SK-N-SH (cell line): ENCODE data around the gene FGD3. TPM values are rescaled to one million over a fixed set of nuclear protein-coding genes. Genes with fewer than 3 reads are reported as not detected.

Source experiments
- CTCF ChIA-PET: fragments of 300-600, 350-600 bp; formaldehyde crosslinking; extraction: SDS; loops from one replicate; lab custom pipeline; 2021; lab: Yijun Ruan, JAX
- POLR2A ChIA-PET: fragments of 350-600 bp; sonication (Branson Sonifier 250); formaldehyde crosslinking; extraction: SDS; loops from one replicate; lab custom pipeline; 2020; ENCODE audit warnings: antibody characterized with exemption, inconsistent platforms; lab: Yijun Ruan, JAX
- DNase-seq: peaks from one replicate; pipeline ENCODE4 v3.0.0; 2012
- H2AFZ ChIP-seq: fragments of 200-600 bp; sonication (generic); 2 replicates; pipeline ENCODE4 v1.8.1; 2016; ENCODE audit warnings: antibody characterized with exemption, mild to moderate bottlenecking, low read depth
- H3F3A ChIP-seq: fragments of 200-600 bp; sonication (generic); replicated peaks from 2 replicates; pipeline ENCODE3; 2016; ENCODE audit warnings: antibody characterized with exemption, mild to moderate bottlenecking; ENCODE audit not compliant: insufficient read depth
- H3K27ac ChIP-seq, 2 experiments: fragments of 200-500 bp in 1 of 2; fragments of 200-600 bp in 1 of 2; sonication (Bioruptor generic) in 1 of 2; sonication (generic), shearing (Covaris generic) in 1 of 2; 2 replicates each; pipeline versions ENCODE4 v1.5.1 to v1.6.1; 2014 to 2016; ENCODE audit warnings: low read depth in 2 of 2, inconsistent platforms in 1 of 2, low read length in 1 of 2, mild to moderate bottlenecking in 1 of 2, mixed read lengths in 1 of 2
- H3K27me3 ChIP-seq: fragments of 200-600 bp; sonication (generic), shearing (Covaris generic); 2 replicates; pipeline ENCODE4 v1.6.1; 2016; ENCODE audit warnings: mixed run types; ENCODE audit not compliant: insufficient read depth
- H3K36me3 ChIP-seq, 2 experiments: fragments of 200-500 bp in 1 of 2; fragments of 200-600 bp in 1 of 2; sonication (Bioruptor generic) in 1 of 2; sonication (generic) in 1 of 2; replicated peaks in 1 of 2; 2 replicates each; pipeline versions ENCODE3 to v1.5.1; 2014 to 2016; ENCODE audit warnings: low read length in 1 of 2, mild to moderate bottlenecking in 1 of 2; ENCODE audit not compliant: insufficient read depth in 2 of 2, control insufficient read depth in 1 of 2
- H3K4me1 ChIP-seq, 2 experiments: fragments of 200-500 bp in 1 of 2; fragments of 200-600 bp in 1 of 2; sonication (Bioruptor generic) in 1 of 2; sonication (generic), shearing (Covaris generic) in 1 of 2; 2 replicates each; pipeline versions ENCODE4 v1.5.1 to v1.6.1; 2014 to 2016; ENCODE audit warnings: low read depth in 1 of 2, low read length in 1 of 2, mixed run types in 1 of 2; ENCODE audit not compliant: insufficient read depth in 2 of 2, control insufficient read depth in 1 of 2
- H3K4me2 ChIP-seq: fragments of 200-600 bp; sonication (generic), shearing (Covaris generic); 2 replicates; pipeline ENCODE4 v1.6.1; 2017; ENCODE audit warnings: mixed run types
- H3K4me3 ChIP-seq, 2 experiments: fragments of 200-500 bp in 1 of 2; fragments of 200-600 bp in 1 of 2; sonication (Bioruptor generic) in 1 of 2; sonication (generic), shearing (Covaris generic) in 1 of 2; 2 replicates each; pipeline versions ENCODE4 v1.5.1 to v1.8.1; 2014 to 2016; ENCODE audit warnings: low read depth in 2 of 2, inconsistent platforms in 1 of 2, low read length in 1 of 2, mild to moderate bottlenecking in 1 of 2, mixed read lengths in 1 of 2, moderate library complexity in 1 of 2
- H3K79me2 ChIP-seq: fragments of 200-600 bp; sonication (generic); 2 replicates; pipeline ENCODE4 v1.8.1; 2017; ENCODE audit warnings: mild to moderate bottlenecking; ENCODE audit not compliant: insufficient read depth
- H3K9ac ChIP-seq: fragments of 200-600 bp; sonication (generic); 2 replicates; pipeline ENCODE4 v1.6.1; 2017; ENCODE audit warnings: mixed run types
- H3K9me2 ChIP-seq: fragments of 200-600 bp; sonication (generic); 2 replicates; pipeline ENCODE4 v1.6.1; 2017; ENCODE audit warnings: mixed run types
- H3K9me3 ChIP-seq: fragments of 200-600 bp; sonication (generic); 2 replicates; pipeline ENCODE4 v1.6.1; 2017; ENCODE audit warnings: mixed run types, mild to moderate bottlenecking, moderate library complexity
- H4K20me1 ChIP-seq: fragments of 200-600 bp; sonication (generic); 2 replicates; pipeline ENCODE4 v1.6.1; 2017; ENCODE audit warnings: mild to moderate bottlenecking, mixed run types; ENCODE audit not compliant: insufficient read depth
- ELF1 ChIP-seq: IDR thresholded peaks from 2 replicates; pipeline ENCODE4 v1.4.0; 2012
- EZH2phosphoT487 ChIP-seq: fragments of 200-600 bp; sonication (generic); IDR thresholded peaks from 2 replicates; pipeline ENCODE4 v1.6.1; 2017; ENCODE audit warnings: low read depth, mixed run types, mild to moderate bottlenecking, antibody characterized with exemption, moderate library complexity, borderline replicate concordance
- FOXJ3 ChIP-seq: sonication (generic); formaldehyde crosslinking; IDR thresholded peaks from 2 replicates; pipeline ENCODE4 v1.5.1; 2020; ENCODE audit warnings: mild to moderate bottlenecking, missing genetic modification reagents
- FOXM1 ChIP-seq: IDR thresholded peaks from 2 replicates; pipeline ENCODE4 v1.4.0; 2012; ENCODE audit warnings: low read depth, mild to moderate bottlenecking
- GABPA ChIP-seq: IDR thresholded peaks from 2 replicates; pipeline ENCODE4 v1.4.0; 2012; ENCODE audit warnings: low read depth, mild to moderate bottlenecking
- MEF2A ChIP-seq: IDR thresholded peaks from 2 replicates; pipeline ENCODE4 v1.4.0; 2012; ENCODE audit warnings: low read depth, borderline replicate concordance
- POLR2AphosphoS5 ChIP-seq: IDR thresholded peaks from 2 replicates; pipeline ENCODE4 v1.6.1; 2012; ENCODE audit warnings: low read depth, low read length
- RXRA ChIP-seq: IDR thresholded peaks from 2 replicates; pipeline ENCODE4 v1.4.0; 2012; ENCODE audit warnings: low read depth, mild to moderate bottlenecking, borderline replicate concordance
- SMC3 ChIP-seq: IDR thresholded peaks from 2 replicates; pipeline ENCODE4 v1.6.1; 2012; ENCODE audit warnings: low read depth, low read length, improper control_type of control experiment
- TAF1 ChIP-seq: IDR thresholded peaks from 2 replicates; pipeline ENCODE4 v1.6.1; 2012; ENCODE audit warnings: low read depth, mild to moderate bottlenecking, low read length, moderate library complexity, borderline replicate concordance
- YY1 ChIP-seq: IDR thresholded peaks from 2 replicates; pipeline ENCODE4 v1.4.0; 2012; ENCODE audit warnings: low read depth, mild to moderate bottlenecking
- WGBS: methylation state at CpG from one replicate; pipeline ENCODE4 v1.1.6; 2017; ENCODE audit warnings: low lambda C conversion rate; 5-methylcytosine and 5-hydroxymethylcytosine counted together
- polyA plus RNA-seq, 3 experiments: library from polyadenylated mRNA; depleted of rRNA; stranded (reverse); fragments of >200 nt; gene quantifications; 2 replicates each; pipeline ENCODE4 v1.2.3, GENCODE V29; 2012
- TF ChIP-seq, protein P1 (sequence below): IDR thresholded peaks from 2 replicates; pipeline ENCODE4 v1.4.0; 2012; ENCODE audit warnings: low read depth, borderline replicate concordance
- TF ChIP-seq, protein P2 (sequence below): IDR thresholded peaks from 2 replicates; pipeline ENCODE4; 2012
- TF ChIP-seq, protein P3 (sequence below): fragments of 150-350 bp; IDR thresholded peaks from 2 replicates; pipeline ENCODE4 v1.6.1; 2016; ENCODE audit warnings: mild to moderate bottlenecking, low read depth, low read length
- TF ChIP-seq, protein P4 (sequence below): IDR thresholded peaks from 2 replicates; pipeline ENCODE4 v1.4.0; 2012; ENCODE audit warnings: low read depth, borderline replicate concordance

Gene FGD3
- polyA plus RNA-seq, 1 of the 3 experiments (the other 2 are of a cell fraction) = not detected

DNA sequence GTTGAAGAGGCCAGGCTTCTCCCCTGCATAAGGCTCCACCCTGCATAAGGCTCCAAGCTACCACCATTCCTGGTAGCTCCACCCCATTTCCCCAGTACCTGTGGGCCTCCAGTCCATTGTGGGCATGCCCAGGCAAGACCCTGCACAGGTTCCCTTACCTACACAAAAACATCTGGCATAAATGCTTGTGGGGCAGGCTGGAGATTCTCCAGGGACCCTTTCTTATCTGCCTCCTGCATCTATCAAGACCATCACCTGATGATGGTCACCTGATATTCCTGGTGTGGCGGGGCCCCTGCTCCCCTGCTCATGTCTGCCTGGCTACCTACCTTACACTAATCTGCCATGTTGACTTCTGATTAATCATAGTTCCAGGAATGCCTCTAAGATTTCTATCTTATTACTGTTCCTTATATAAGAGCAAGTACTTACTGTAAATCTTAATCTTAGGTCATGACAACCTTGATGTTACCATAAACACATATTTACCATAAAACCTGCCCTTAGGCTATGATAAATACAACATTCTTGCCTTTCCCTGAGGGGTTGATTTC, 41.0 kb downstream of the FGD3 start:
- TF ChIP-seq SMC3 (no peak), FOXJ3 (CRISPR knock-in tag) (no peak), YY1 (no peak), RXRA (no peak), TAF1 (no peak), ELF1 (no peak), FOXM1 (no peak), EZH2phosphoT487 (no peak), POLR2AphosphoS5 (no peak), GABPA (no peak), MEF2A (no peak)
- TF ChIP-seq, protein P1, sequence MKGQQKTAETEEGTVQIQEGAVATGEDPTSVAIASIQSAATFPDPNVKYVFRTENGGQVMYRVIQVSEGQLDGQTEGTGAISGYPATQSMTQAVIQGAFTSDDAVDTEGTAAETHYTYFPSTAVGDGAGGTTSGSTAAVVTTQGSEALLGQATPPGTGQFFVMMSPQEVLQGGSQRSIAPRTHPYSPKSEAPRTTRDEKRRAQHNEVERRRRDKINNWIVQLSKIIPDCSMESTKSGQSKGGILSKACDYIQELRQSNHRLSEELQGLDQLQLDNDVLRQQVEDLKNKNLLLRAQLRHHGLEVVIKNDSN = no peak
- TF ChIP-seq, protein P2, sequence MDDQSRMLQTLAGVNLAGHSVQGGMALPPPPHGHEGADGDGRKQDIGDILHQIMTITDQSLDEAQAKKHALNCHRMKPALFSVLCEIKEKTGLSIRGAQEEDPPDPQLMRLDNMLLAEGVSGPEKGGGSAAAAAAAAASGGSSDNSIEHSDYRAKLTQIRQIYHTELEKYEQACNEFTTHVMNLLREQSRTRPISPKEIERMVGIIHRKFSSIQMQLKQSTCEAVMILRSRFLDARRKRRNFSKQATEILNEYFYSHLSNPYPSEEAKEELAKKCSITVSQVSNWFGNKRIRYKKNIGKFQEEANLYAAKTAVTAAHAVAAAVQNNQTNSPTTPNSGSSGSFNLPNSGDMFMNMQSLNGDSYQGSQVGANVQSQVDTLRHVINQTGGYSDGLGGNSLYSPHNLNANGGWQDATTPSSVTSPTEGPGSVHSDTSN = no peak
- TF ChIP-seq, protein P3, sequence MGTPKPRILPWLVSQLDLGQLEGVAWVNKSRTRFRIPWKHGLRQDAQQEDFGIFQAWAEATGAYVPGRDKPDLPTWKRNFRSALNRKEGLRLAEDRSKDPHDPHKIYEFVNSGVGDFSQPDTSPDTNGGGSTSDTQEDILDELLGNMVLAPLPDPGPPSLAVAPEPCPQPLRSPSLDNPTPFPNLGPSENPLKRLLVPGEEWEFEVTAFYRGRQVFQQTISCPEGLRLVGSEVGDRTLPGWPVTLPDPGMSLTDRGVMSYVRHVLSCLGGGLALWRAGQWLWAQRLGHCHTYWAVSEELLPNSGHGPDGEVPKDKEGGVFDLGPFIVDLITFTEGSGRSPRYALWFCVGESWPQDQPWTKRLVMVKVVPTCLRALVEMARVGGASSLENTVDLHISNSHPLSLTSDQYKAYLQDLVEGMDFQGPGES = no peak
- TF ChIP-seq, protein P4, sequence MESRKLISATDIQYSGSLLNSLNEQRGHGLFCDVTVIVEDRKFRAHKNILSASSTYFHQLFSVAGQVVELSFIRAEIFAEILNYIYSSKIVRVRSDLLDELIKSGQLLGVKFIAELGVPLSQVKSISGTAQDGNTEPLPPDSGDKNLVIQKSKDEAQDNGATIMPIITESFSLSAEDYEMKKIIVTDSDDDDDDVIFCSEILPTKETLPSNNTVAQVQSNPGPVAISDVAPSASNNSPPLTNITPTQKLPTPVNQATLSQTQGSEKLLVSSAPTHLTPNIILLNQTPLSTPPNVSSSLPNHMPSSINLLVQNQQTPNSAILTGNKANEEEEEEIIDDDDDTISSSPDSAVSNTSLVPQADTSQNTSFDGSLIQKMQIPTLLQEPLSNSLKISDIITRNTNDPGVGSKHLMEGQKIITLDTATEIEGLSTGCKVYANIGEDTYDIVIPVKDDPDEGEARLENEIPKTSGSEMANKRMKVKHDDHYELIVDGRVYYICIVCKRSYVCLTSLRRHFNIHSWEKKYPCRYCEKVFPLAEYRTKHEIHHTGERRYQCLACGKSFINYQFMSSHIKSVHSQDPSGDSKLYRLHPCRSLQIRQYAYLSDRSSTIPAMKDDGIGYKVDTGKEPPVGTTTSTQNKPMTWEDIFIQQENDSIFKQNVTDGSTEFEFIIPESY = no peak
- no peaks in the 10 kb centered on the region; a peak in 1 of 4 replicates for H3K4me1 ChIP-seq
- POLR2A ChIA-PET = no interaction called here
- H3K36me3 ChIP-seq = no peaks in the 10 kb centered on the region
- H2AFZ ChIP-seq = no peak overlapping the region
- no peak overlapping the region for H3K4me2 ChIP-seq
- H3K9ac ChIP-seq = no peak overlapping the region
- no peak overlapping the region for H3K27ac ChIP-seq
- H3K4me3 ChIP-seq = no peak overlapping the region
- H3K27me3 ChIP-seq = no peaks in the 10 kb centered on the region
- no peaks in the 10 kb centered on the region; the same call in 1 of the 2 replicates for H3K9me3 ChIP-seq
- H3K9me2 ChIP-seq = no peaks in the 10 kb centered on the region
- no peaks in the 10 kb centered on the region for H4K20me1 ChIP-seq
- H3K79me2 ChIP-seq = no peaks in the 10 kb centered on the region
- H3F3A ChIP-seq = no peaks in the 10 kb centered on the region
- 46% methylated on average over 1 of the region's 1 CpG for WGBS
- CTCF ChIA-PET = no interaction called here
- DNase-seq = no peak
